Measurements from ENCODE around the gene SERPINB12.

- TF ChIP-seq CTCF (IDR thresholded peaks at IDR 0.05) (peak in 6 of 7 experiments; percentile 13 to 37 (median 28)), POLR2A (IDR thresholded peaks at IDR 0.05) (no peak)
Observed at GRCh38 chr18:63505566-63506335, 36.4 kb upstream of the SERPINB12 start.

All from body of pancreas (tissue), 4 donors.